Vagina (tissue), 2 donors: ENCODE measurements around the gene ERBB4.

Experiments used
- CTCF ChIP-seq, 3 experiments: fragments of 450-650 bp in 2 of 3; fragments of 200-600 bp in 1 of 3; sonication (generic) in 1 of 3; IDR thresholded peaks; one replicate each; pipeline ENCODE4 v1.5.1; 2017 to 2019; ENCODE audit warnings: antibody characterized with exemption in 3 of 3, mild to moderate bottlenecking in 2 of 3, moderate library complexity in 2 of 3
- POLR2A ChIP-seq, 2 donors: fragments of 450-650 bp; IDR thresholded peaks; one replicate each; pipeline ENCODE4 v1.6.1; 2017; ENCODE audit warnings: antibody characterized with exemption in 2 of 2, mild to moderate bottlenecking in 2 of 2, moderate library complexity in 2 of 2

GRCh38 chr2:212266297-212266696 is 272.3 kb downstream of the ERBB4 start:
- TF ChIP-seq CTCF (IDR thresholded peaks at IDR 0.05) (no peak), POLR2A (IDR thresholded peaks at IDR 0.05) (no peak)
